ENCODE data around the gene PTPRG. TPM values are rescaled to one million over a fixed set of nuclear protein-coding genes. Genes with fewer than 3 reads are reported as not detected.

PTPRG gene
- total RNA-seq, 2 experiments from 2014 or later: 0.13 to 0.70 TPM

DNA sequence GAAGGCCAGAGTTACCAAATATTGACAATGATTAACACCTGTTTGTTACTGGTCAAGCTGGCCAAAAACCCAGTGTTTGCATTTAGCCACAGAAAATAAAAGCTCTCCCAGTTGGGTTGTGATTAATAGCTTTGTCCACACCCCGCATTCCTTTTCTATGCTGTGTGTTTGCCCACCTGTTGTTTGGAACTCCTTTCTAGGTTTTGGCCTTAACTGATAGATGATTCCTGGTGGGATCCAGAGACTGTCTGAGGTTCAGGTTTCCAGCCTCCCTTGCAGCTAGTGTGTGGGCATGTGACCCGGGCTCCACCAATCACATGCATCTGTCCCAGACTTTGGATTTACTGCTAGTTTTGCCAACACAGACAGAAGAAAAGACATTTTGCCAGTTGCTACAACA is 83.8 kb downstream of the PTPRG start:
- no peak overlapping the region for H3K4me2 ChIP-seq (ENCODE audit: low read length)
- 0 out of 2 replicates have a peak, but pooled peaks cover 8% of the 10 kb centered on the region for H3K9me3 ChIP-seq (ENCODE audit: low read length)
- ChIA-PET CTCF (ENCODE audit: unreplicated experiment) (no interaction called here), POLR2A (interaction anchor here (1.2 kb wide), 1 partner anchor 9 kb away, joined by 4 read pairs; no protein-coding TSS in a partner anchor)
- H2AFZ ChIP-seq (ENCODE audit: low read length): no peak overlapping the region
- no peak overlapping the region for H3K4me3 ChIP-seq (ENCODE audit: low read depth, low read length, poor library complexity, severe bottlenecking)
- no peaks in the 10 kb centered on the region for H4K20me1 ChIP-seq (ENCODE audit: insufficient read depth, low read length)
- H3K79me2 ChIP-seq (ENCODE audit: insufficient read depth, low read depth, low read length): no peaks in the 10 kb centered on the region
- no peak for TF ChIP-seq EZH2phosphoT487 (IDR thresholded peaks at IDR 0.05; ENCODE audit: borderline replicate concordance, low read depth, low read length)
- H3K27ac ChIP-seq (ENCODE audit: low read depth, low read length, poor library complexity, severe bottlenecking): no peak overlapping the region
- no peaks in the 10 kb centered on the region for H3K36me3 ChIP-seq (ENCODE audit: insufficient read depth, low read length)
- intact Hi-C loops (cut with micrococcal nuclease; ENCODE audit: unreplicated experiment): no loop called here
- no peak for DNase-seq (ENCODE audit: low spot score)
- H3K4me1 ChIP-seq (ENCODE audit: insufficient read depth, low read length, poor library complexity, severe bottlenecking): peaks cover 3% of the 10 kb centered on the region
- H3K9me2 ChIP-seq (ENCODE audit: insufficient read depth, low read length): no peaks in the 10 kb centered on the region
- BruUV-seq (replicated peaks): no TSS peak

- Histone ChIP-seq H3K9me2 (ENCODE audit: insufficient read depth, low read length) (no peaks in the 10 kb centered on the region), H3K4me2 (ENCODE audit: low read length) (no peak overlapping the region), H3K4me1 (ENCODE audit: insufficient read depth, low read length, poor library complexity, severe bottlenecking) (peaks cover 3% of the 10 kb centered on the region), H2AFZ (ENCODE audit: low read length) (no peak overlapping the region), H3K79me2 (ENCODE audit: insufficient read depth, low read depth, low read length) (no peaks in the 10 kb centered on the region), H3K27ac (ENCODE audit: low read depth, low read length, poor library complexity, severe bottlenecking) (no peak overlapping the region), H4K20me1 (ENCODE audit: insufficient read depth, low read length) (no peaks in the 10 kb centered on the region), H3K36me3 (ENCODE audit: insufficient read depth, low read length) (no peaks in the 10 kb centered on the region), H3K9me3 (ENCODE audit: low read length) (0 out of 2 replicates have a peak, but pooled peaks cover 8% of the 10 kb centered on the region), H3K4me3 (ENCODE audit: low read depth, low read length, poor library complexity, severe bottlenecking) (no peak overlapping the region)
- TF ChIP-seq CTCF (conservative IDR thresholded peaks at IDR 0.05; ENCODE audit: low read length) (no peak), EZH2phosphoT487 (IDR thresholded peaks at IDR 0.05; ENCODE audit: borderline replicate concordance, low read depth, low read length) (no peak)
- BruUV-seq (replicated peaks): no TSS peak
- intact Hi-C loops (cut with micrococcal nuclease; ENCODE audit: unreplicated experiment): no loop called here
- no peak for DNase-seq (ENCODE audit: low spot score)
- ChIA-PET POLR2A (interaction anchor here (0.6 kb wide), 1 partner anchor 398 kb away, joined by 3 read pairs; no protein-coding TSS in a partner anchor), CTCF (ENCODE audit: unreplicated experiment) (no interaction called here)
Observed at GRCh38 chr3:61646360-61646759, 85.0 kb downstream of the PTPRG start.

- Histone ChIP-seq H3K4me2 (ENCODE audit: low read length) (no peak overlapping the region), H3K4me3 (ENCODE audit: low read depth, low read length, poor library complexity, severe bottlenecking) (no peak overlapping the region), H2AFZ (ENCODE audit: low read length) (no peak overlapping the region), H3K36me3 (ENCODE audit: insufficient read depth, low read length) (no peaks in the 10 kb centered on the region), H4K20me1 (ENCODE audit: insufficient read depth, low read length) (no peaks in the 10 kb centered on the region), H3K4me1 (ENCODE audit: insufficient read depth, low read length, poor library complexity, severe bottlenecking) (no peaks in the 10 kb centered on the region), H3K9me3 (ENCODE audit: low read length) (0 out of 2 replicates have a peak, but pooled peaks cover 8% of the 10 kb centered on the region), H3K79me2 (ENCODE audit: insufficient read depth, low read depth, low read length) (no peaks in the 10 kb centered on the region), H3K9me2 (ENCODE audit: insufficient read depth, low read length) (no peaks in the 10 kb centered on the region), H3K27ac (ENCODE audit: low read depth, low read length, poor library complexity, severe bottlenecking) (no peak overlapping the region)
- CTCF ChIA-PET (ENCODE audit: unreplicated experiment): interaction anchor here (0.6 kb wide), 1 partner anchor 16 kb away, joined by 3 read pairs; no protein-coding TSS in a partner anchor
- intact Hi-C loops (cut with micrococcal nuclease; ENCODE audit: unreplicated experiment): no loop called here
- no peak for DNase-seq (ENCODE audit: low spot score)
- POLR2A ChIA-PET: no interaction called here
- TF ChIP-seq CTCF (conservative IDR thresholded peaks at IDR 0.05; ENCODE audit: low read length) (no peak), EZH2phosphoT487 (IDR thresholded peaks at IDR 0.05; ENCODE audit: borderline replicate concordance, low read depth, low read length) (no peak)
- BruUV-seq (replicated peaks): no TSS peak
Observed at GRCh38 chr3:61646851-61647525, 85.6 kb downstream of the PTPRG start.
